ENCODE measurements around the gene SGCD.

SGCD gene

DNA sequence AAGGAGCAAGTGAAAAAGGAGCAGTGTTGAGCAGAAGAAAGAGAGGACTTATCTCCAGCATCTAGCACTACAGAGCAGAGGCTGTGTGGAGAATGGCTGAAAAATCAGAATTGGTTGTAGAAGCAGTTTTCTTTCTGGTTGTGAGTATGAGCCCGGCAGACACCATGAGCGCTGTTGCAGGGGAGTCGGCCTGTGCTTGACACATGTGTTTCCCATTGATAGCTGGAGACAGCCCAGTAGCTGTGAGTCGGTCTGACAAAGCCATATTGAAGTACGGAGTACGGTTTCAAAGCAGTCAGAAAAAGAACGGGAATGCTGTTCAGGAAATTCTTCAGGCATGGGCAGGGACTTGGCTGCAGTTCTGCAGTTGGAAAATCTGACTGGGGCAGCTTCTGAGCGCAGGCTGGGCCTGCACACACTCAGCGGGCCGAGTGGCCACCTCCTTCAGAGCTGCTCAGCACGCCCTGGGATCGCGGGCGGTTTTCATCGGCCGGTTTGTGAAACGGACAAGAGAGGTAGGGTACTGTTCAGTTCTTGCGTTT is at the start of gene SGCD:
TSS of gene SGCD (plus strand) at position 447 of the 542 bp plus-strand sequence.
- peak; percentile 2 for DNase-seq

- DNase-seq: no peak
Measured at GRCh38 chr5:156277290-156277689, 49.7 kb upstream of the SGCD start.

DNA sequence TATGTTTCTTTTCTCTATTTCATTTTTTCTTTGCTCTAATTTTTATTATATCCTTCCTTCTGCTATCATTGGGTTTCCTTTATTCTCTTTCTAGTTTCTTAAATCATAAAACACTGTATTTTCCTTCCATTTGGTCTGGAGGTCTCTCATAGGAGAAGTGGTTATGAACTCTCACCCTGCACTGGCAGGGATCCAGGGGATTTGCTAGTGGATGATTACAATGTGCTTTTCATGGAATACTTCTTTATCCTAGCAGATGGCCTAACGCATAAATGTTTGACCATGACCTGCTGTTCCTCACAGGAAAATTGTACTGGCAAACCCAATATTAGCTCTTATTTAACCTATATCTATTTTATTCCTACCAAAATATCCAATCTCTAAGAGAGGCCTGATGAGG is 31.5 kb upstream of the SGCD start:
- peak; percentile 28 for DNase-seq

DNA sequence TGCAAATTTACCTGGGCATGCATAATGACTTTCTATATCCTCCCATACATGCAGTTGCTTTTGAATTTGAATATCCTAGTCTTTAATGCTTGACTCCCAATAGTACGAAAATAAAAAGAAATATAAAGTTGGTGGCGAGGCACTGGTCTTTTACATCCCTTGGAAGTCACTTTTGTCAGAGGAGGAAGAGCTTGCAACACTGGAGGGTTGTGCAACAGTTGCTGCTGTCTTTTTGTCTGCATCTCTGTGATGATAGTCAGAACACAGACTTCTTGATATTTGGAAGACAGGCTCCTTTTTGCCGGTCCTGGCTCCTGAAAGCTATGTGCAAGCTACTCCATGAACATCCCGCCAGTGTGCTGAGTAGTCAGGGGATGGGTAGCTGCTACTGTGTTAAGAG is 16.8 kb upstream of the SGCD start:
- no peak for DNase-seq

GRCh38 chr5:156312897-156313694 is 13.9 kb upstream of the SGCD start:
- DNase-seq: no peak

- DNase-seq: no peak
Measured at GRCh38 chr5:156314416-156314815, 12.5 kb upstream of the SGCD start.

- DNase-seq: no peak
Measured at GRCh38 chr5:156322666-156323065, 4.3 kb upstream of the SGCD start.

DNA sequence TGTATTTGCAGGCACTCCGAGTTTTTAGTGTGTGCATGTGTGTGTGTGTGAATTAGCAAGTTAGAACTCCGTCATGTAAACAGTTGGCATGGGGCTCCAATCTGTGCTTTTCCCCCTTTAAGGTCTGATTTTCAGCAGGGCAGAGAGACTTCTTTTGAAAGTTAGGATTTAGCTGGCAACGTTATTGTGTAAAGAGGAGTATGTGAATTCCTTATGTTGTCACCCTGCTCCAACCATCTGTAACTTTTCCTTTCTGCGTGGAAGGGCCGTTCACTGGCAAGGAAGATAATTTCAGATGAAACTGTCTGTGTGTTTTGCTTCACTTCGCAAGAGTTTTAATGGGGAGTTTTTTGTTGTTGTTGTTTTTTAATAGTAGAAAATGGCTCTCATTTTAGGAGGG is 332 bp downstream of the SGCD start:
- DNase-seq: no peak

DNA sequence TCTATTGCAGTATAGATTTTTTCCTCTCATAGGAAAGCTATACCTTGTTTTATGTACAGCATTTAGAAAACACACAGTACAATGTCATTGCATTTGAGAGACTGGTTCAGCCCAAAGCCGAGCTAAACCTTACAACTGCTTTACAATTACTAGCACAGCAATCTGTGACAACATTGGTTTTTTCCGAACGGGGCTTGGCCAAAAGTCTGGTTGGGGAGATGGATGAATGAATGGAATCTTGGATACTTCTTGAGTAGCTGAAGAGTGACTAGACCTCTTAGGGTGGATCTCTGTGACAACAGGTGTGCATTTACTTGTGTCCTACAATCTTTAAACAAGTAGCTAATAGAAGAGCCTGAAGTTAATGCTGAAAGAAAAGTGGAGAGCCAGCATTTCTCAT is 1.2 kb downstream of the SGCD start:
- no peak for DNase-seq

DNA sequence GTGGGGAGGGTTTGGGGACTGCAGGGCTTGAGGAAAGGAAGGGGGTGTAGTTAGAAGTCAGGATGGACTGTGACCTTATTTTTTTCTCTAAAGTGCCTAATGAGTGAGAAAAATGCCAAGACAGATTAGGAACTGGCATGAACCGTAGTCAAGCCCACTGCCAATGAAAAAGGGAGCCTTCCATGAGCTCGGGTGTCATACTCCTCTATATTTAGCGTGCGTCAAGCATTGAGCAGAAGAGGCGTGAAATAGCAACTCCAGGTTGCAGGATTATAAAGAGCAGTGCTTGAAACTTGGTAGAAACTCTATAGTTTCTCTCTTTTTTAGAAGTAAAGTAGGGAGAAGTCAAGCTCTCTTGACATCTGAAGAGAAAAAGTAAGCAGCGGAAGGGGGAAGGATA is 1.8 kb downstream of the SGCD start:
- no peak for DNase-seq

DNA sequence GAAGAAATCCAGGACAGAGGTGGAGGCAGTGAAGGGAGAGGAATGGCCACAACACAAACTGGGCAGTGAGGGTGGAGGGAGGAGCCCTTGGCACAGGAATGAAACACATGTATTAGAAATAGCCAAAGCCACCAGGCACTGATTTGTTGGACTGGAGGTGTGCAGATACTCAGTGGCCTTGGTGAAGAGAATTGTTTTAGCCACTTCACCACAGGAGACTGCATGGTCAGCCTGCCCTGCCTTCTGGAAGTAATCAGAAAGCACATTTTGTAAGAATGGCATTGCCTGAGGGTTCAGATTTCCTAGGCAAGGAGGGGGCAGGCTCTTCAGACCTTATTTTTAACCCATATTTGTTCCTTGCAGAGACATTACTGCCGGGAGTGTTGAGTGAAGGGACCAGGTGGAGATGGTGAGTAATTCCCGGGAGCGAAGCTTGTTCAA is 2.2 kb downstream of the SGCD start:
- DNase-seq: no peak

DNA sequence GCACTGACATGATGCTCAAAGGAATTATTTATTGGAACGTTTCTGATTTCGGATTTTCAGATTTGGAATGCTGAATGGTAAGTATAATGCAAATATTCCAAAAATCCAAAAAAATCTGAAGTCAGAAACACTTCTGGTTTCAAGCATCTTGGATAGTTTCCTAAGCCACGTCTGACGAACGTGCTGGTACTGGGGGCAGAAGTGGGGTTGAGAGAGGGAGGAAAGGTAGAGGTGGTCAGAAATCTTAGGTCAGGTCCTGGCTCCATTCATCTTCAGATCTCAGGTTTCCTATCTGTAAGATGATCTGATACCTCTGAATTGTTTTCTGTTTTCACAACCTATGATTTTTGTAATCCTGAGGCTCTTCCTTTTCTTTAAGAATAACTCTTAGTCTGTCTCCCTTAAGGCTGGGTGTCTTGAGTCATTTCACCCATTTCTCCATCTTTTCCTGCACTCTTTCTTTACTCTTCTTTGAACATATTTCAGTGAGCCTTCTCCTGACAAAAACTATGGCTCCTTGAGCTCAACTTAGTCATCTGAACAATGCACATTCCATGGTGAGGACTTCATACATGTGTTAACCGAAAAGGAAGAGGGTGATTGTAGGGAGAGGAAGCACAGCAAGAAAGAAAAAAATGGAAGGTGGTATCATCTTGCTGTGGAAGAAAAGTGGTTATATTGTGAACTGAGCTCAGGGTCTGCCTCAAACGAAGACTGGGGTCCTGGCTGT is 3.3 kb downstream of the SGCD start:
- no peak for DNase-seq

DNA sequence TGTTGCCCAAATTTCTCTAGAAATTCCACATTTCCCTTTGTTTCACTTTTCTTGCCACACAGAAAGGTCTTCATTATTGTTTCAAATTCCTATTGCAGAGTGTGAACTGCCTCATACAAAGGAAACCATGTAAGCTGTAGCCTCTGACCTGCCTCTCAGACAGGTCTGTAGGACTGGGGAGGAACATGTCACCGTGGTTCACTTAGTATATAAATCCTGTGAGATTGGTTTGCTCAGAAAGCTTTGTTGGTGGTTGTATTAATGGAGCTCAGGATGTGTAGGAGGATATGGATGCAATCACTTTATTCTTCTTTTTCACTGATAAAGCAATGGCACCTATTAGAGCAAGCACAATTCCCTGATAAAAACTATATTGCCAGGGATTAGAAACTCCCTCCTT is 4.2 kb downstream of the SGCD start:
- DNase-seq: no peak

GRCh38 chr5:156331845-156332244 is 4.9 kb downstream of the SGCD start:
- DNase-seq: no peak

DNA sequence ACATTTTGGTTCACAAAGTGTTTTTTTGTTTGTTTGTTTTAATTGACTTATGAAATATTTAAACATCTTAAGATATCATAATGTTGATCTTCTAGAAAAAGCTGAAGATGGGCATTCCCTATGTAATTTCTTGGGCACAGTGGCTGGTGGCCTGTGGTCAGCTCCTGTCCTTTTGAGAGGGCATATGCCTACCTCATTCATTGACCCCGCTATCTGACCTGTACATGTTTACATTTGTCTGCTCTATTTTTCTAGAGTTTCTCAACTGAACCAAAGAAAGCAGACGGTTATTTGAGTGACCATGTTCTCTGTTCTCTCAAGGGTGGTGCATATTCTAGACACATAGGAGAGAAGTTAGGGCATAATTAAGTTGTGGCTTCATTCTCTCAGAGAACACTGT is 5.3 kb downstream of the SGCD start:
- no peak for DNase-seq

DNA sequence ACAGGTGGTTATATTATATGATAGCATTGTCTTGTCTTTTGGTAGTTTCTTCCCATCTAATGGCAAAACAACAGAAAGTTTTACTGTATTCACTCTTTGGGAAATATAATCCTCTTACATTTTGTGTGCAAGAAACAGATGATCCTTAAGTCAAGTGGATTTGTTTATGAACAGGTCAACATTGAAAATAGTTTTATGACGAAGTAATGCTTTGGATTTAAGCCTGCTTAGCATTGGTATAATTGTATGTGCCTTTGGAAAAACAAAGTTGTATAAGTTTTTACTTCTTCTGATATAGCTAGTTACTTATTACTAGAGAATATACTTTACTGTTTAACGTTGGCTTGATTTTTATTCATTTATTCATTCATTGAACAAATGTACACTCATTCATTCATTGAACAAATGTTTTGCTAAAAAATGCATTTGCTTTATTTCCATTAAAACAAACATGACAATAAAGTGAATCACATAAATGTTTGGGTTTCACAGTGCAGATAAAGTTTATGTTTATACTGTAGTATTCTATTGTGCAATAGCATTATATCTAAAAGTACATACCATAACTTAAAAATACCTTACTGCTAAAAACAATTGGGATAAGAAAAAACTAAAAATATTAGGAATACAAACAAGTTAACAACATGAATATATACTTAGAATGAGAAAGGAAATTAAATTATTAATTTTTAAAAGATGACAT is 12.3 kb downstream of the SGCD start:
- no peak for DNase-seq

DNA sequence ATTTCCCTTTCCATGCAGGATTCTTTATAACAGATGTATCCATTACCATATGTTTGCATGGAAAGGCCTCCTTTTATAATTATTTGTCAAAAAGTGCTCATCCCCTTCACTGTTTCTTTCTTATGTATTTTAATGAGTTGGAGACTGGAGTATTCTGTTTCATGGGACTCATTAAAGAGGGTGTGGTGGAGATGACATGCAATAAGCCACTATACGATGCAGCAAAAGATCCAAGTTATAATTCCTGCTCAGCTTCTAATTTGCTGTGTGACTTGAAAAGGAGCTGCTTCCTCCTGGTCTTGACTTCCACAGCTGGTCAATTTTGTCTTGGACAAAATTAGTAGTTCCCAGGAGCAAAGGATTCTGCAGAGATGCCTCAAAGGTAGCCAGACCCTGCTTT is 13.9 kb downstream of the SGCD start:
- DNase-seq: no peak

DNA sequence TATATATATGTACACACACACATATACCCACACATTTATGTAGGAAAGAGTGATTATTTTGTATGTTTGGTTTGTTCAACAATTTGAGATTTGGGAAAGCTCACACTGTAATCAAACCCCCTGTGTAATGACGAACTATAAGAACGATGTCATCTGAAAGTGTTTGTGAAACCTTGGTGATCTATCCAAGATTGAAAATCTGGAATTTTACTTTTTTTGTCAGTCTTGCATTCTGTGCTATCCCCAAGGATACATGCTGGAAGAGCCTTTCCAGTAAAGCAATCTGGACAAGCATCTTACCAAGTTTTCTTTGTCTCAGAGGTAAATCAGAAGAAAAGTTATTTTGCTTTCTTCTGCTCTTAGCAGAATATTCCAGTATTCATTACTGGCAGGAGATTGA is 23.3 kb downstream of the SGCD start:
- DNase-seq: no peak

- no peak for DNase-seq
Measured at GRCh38 chr5:156351423-156351822, 24.5 kb downstream of the SGCD start.

- DNase-seq: no peak
Measured at GRCh38 chr5:156354571-156354970, 27.6 kb downstream of the SGCD start.

DNA sequence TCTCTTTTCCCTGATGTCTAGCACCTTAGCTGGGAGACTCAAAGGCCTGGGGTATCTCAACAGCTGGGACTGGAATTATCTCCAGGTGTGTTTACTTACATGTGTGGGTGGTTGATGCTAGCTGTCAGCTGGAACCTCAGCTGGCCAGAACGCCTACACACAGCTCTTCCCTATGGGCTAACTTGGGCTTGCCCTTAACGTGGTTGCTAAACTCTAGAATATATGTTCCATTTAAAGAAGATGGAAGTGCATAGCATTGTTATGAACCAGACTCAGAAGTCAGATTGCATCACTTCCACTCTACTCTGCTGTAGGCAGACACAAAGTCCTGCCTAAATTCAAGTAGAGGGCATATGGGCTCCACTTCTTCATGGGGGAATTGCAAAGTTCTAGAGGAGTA is 29.3 kb downstream of the SGCD start:
- DNase-seq: no peak

DNA sequence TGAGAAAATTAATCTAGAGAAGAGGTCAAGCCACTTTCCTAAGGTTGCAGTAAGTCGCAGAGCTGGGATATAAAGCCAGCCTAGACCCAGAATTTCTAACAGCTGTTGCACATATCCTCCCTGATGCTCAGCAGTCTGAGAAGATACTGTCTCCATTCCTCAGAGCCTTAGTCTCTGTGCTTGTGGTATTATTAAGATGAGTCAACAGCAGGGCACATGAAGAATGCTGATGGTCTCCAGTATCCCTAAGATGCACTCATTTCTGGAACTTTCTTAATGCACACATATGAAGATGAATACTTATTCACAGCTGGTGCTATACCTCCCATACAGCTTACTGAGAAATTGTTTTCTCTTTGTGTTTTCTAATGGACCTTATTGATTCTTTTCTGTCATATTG is 32.5 kb downstream of the SGCD start:
- no peak for DNase-seq

- DNase-seq: no peak
Measured at GRCh38 chr5:156361436-156362109, 34.6 kb downstream of the SGCD start.
